Activated T-cell treated with anti-CD3 and anti-CD28 coated beads for 4 hours (primary cell): ENCODE data around the gene CSF3R.

Experiments used
- DNase-seq: peaks from one replicate; pipeline ENCODE4 v3.0.0-alpha.2; 2020

Gene CSF3R

DNA sequence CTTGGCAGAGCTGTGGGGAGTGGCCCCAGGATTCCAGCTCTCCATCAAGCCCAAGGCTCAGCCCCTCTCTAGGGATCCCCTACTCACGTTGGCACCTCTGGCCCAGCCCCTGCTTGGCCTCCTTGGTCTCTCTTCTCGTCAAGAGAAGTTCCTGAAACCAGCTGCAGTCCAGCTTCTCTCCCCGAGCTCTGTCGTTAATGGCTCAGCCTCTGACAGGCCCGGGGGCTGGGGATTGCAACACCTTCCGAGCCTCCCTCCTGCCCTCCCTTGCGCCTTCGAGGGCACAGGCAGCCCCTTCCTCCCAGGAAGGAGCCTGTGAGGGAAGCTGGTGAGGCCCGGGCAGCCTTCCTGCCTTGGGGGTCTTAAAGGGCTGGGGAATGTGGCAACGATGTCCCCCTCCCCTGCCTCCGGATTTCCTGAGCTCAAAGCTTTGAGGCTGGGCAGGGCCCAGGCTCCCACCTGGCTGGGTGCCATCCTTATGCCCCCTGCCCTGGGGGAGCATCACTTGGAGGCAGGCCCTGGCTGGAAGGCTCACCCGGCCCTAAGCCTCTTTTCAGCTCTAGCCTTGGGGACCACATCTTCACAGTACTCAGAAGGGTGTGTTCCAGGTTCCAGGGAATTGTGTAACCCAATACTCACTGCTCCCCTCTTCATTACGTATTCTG lies at the start of gene CSF3R:
CSF3R (minus strand) TSS at position 190 of the 665 bp plus-strand sequence. CDS start 3,417 bp downstream, outside the sequence.
- DNase-seq = no peak

DNA sequence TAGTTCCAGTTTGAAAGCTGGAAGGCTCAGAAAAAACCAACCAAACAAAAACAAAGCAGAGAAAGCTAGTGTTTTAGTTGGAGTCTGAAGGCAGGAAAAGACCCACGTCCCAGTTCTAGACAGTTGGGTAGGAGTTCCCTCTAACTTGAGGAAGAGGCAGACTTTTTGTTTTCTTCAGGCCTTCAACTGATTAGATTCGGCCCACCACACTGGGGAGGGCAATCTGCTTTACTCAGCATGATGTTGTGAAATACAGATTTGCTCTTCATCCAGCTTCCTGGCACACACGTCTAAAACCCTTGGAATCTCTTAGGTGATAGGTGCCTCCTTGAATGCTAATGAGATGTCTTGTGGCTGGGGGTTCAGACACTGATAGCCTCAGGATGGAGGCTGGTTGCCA lies 49.1 kb upstream of the CSF3R start:
- no peak for DNase-seq

DNA sequence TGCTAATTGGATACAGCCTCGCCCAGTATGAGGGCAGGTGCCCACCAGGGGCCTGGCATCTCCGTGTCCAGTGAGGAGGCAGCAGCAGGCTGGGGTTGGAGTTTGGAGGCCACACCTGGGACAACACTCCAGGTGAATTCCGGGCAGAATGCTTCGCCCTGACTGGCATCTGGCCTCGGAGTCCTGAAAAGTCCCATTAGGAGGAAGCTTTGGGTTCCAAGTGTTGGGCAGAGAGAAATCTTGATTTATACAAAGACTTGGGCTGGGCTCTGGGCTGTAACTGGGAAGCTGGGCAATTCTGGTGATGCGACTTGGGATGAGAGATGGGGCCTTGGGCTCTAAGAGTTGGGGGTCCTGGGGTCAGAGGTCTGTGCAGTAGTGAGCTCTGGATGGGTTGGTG lies 48.1 kb upstream of the CSF3R start:
- DNase-seq = no peak

DNA sequence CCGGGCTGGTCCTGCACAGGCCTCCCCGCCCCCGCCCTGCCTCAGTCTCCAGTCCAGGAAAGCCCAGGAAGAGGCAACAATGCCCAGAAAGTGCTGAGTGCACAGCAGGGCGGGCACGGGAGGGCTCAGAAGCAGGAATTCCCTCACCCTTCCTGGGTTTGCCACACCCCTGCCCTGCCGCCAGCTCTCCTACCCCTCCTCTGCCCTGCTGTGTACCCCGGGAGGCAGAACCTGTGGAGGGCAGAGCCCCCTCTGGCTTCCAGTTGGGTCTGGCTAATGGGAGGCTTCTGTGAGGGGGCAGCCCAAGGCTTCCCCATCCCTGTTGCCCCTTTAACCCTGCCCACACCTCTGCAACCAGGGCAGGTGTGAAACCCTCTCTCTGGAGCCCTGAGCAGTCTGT lies 47.5 kb upstream of the CSF3R start:
- DNase-seq = no peak

DNA sequence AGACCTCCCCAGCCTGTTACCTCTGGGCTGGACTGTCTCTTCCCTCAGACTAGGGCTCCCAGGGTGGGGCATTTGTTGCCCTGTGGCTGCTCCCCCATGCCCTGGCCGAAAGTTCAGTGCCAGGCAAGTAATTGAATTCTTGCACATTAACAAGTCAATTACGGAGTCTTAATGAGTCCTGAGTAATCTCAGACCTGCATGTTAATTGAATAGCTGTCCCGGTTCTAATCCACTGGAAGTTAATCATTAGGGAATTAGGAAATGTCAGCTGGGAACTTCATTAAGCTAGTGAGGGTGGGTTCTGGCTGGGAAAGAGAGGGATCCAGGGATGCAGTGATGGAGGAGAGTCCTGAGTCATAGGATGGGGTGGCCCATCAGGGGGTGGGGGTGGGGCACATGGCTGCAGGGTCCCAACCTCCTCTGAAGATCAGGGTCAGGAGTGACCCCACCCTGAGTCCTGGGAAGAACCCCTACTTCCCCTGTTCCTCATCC lies 47.1 kb upstream of the CSF3R start:
- no peak for DNase-seq

DNA sequence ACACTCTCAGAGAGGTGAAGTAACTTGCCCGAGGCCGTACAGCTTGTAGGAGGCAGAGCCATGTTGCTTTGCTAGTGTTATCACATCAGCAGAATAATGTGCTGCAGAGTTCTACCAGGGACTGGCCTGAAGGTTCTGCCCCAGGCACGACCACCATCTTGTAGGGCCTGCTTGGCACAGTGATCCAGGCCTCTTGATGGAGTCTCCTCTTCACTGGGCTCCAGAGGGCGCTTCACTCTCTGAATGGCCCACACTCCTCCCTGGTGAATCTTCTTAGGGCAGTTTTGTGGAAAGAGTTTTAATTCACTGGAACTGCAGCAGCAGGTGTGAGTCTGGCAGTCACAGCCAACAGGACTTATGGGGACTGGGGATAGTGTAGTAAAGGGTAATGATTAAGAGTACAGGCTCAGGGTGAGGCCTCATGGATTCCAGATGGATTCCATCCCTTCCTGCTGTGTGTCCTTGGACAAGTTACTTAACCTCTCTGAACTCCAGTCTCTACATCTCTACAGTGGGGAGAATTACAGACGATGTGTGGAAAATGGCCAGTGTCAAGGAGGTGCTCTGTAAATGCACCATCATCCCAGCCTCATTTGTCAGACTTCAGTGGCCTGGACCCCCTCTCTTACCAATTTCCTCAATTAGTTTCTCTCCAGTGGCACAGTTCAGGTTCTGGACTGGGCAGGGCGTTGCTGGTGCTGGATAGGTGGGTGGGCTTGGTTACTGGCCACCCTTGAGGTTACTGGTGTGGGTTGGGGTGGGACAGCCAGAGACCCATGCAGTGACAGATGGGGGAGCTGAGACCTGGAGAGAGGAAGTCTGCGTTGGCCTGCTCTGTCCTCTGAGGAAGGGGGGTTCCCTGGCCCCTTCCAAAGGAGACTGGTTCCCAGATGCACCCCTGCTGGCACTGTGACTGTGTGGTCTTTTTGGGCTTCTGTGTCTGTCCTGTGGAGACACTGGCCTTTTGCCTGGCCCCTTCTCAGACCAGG lies 45.9 kb upstream of the CSF3R start:
- DNase-seq = no peak

DNA sequence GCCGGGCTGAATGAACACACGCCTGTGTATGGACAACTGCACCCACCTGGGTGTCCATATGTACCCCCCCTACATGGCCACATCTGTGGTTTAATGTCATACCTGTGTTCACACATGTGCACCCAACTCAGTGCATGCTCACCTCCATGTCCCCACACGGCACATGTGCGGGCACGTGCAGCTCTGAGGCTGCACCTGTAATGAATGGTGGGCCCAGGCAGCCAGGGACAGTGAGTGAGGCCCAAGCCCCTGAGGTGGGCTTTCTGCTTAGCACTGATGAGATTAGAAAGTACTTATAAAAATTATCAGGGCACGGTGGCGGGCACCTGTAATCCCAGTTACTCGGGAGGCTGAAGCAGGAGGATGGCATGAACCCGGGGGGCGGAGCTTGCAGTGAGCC lies 42.5 kb upstream of the CSF3R start:
- no peak for DNase-seq

DNA sequence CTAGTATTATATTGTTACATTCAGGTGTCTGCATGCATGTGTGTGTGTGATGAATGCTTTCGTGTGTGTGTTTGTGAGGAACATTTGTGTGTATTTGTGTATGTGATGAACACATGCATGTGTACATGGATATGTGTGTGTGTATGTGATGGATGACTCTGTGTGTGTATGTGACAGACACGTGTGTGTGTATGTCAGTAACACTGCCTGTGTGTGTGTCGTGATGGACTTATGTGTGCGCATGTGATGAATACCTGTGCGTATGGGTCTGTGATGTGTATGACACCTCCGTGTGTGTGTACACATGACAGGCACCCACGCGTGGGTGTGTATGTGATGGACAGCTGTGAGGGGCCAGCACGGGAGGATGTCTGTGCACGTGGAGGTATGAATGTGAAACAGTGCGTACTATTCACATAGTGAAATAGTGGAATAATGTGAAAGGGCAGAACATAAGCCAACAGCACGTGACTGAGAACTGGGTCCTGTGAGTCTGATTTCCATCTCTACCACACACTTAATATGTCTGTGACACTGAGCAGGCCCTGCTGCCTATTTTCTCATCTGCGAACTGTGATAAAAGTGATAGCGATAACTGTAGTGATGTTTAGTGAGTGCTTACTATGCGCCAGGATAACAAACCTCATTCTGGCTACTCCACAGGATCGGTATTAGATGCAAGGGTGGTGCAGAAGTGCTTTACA lies 41.8 kb upstream of the CSF3R start:
- no peak for DNase-seq

DNA sequence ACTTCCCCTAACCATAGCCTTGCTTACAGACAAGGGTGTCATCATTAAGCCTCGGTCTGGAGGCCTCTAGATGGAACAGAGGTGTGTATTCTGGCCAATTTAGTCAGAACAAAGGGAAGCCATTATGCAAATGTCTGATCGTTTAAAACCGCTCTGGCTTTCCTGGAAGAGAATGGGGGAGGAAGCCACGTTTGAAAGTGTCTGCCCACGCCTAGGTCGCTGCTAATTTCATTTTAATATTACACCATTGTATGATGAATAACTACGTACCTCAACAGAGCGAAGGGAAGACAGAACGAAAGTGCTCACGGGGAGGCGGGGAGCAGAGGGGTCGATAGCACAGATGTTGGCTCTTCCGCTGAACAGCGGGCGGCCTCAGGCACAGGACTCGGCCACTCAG lies 41.1 kb upstream of the CSF3R start:
- DNase-seq = no peak

DNA sequence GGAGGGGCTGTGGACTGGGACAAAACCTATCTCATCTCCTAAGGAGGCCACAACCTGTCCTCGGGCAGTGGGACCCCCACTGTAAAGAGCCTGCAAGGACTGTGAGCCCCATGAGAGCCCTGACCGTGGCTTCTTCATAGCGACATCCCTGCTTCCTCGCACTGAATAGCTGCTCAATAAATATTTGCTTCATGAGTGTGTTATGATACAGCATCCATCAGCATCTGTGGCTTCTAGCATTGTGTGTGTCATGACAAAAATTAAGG lies 40.5 kb upstream of the CSF3R start:
- no peak for DNase-seq

DNA sequence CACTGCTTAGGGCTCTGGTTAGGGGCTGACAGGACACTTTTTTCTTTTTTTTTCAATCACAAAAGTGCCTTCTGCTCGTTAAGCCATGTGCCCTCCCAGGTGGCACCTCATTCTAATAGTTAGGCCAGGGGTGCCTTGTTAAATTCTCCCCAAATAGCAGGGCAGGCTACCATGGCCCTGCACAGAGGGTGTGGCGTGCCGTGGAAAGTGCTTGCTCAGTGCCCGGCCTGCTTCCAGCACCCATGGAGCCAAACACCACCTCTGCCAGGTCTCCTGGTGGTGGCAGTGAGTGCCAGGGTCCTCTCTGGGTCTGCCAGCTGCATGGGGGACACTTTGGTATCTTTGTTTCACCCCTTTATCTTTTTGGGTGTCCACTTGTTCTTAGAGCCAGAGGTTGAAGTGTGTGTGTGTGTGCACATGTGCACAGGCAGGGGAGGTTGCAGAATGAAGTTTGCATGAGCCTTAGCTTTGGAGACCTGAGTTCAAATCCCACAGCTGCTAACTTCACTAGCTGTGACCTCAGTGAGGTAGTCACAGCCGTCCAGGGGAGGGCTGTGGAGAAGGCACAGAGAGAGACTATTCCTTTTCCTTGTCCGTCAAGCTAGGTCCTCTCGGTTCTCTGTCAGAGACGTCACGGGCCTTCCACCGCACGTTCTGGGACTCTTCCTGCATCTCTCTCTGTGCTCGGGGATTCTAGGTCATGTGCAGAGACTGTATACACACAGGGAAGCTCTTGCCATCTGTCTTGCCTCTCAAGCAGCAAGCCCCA lies 39.9 kb upstream of the CSF3R start:
- DNase-seq = no peak

DNA sequence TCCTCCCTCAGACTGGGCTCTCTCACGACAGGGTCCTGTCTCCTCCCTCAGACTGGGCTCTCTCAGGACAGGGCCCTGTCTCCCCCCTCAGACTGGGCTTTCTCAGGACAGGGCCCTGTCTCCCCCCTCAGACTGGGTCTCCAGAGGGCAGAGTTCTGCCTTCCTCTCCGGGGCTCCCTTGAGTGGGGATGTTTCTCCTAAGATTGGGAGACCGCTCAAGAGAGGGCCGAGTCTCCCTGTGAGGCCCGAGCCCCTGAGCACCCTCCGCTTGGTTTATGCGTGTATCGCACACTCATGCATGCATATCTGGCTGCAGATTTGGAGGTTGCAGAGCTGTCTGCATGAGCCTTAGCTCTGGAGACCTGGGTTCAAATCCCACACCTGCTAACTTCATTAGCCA lies 39.3 kb upstream of the CSF3R start:
- no peak for DNase-seq

DNA sequence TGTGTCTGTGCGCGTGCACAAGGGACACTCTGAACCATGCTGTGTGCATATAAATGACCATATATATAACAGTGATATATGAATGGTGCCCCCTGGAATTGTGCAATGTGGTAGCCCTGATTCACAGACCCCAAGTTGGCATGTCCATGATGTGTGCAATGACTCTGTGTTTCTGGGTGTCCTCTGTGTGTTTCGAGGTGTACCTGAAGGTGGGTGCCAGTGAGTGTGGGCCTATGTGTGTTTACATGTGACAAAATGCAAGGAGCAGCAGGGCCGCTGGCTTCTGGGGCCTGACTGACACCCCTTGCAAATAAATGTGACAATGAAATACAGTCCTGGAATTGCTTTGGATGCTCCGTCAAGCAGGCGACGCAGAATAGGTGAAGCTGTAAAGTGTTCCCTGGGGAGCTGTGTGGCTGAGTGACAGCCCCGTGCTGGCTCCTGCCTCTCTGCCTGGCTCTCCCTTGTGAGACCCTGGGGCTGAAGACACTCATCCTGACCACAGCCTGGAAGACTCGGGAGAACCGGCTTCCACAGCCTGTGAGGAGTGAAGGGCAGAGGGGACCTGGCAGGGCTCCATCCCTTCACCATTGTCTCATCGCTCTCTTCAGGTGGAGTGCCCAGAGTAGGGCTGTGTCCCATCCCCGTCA lies 38.2 kb upstream of the CSF3R start:
- DNase-seq = no peak

DNA sequence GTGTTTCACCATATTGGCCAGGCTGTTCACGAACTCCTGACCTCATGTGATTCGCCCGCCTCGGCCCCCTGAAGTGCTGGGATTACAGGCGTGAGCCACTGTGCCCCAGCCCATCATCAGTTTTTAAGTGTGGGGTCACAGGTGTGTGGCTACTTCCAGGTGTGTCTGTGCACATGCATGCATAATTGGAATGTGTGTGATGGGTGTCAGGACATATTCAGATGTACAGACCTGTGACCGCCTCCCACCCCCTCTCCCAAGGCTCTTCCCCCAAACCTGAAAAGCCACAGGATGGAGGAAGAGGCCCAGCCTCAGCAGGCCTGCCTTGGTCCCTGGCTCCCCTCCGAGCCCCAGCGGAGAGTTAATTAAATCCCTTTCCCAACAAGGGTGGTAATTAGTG lies 37.3 kb upstream of the CSF3R start:
- DNase-seq = no peak

DNA sequence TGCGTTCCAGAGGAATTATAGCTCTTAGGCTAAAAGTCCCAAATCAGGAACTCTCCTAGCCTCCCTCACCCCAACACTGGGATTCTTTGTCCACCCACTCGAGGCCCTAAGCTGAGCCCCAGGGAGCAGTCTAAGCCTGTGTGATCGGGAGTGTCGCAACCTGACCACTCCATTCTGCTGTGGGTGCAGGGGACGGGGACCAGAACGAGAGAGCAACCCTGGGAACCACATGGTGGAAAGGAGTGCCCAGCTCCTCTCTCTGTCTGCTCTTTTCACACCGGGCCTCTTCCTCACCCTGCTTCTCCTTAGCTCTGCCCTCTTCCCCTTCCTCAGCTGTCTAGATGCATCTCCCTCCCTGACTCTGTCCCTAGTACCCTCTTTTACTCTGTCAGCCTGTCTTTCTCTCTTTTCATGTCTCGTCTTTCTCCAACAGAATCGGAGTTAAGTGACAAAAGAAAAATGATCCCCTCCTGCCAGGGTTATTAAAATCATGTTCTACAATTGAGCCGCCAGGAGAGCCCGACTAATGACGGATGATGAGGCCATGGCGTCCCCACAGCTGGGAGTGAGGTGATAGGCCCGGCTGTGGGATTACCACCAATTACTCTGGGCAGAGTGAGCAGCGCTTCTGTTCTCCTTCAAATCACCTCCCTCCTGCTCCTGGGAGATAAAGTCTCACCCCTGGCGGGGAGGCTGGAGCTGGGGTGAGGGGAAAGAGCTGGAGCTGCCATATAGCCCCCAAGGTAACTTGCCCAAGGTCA lies 34.5 kb upstream of the CSF3R start:
- no peak for DNase-seq

DNA sequence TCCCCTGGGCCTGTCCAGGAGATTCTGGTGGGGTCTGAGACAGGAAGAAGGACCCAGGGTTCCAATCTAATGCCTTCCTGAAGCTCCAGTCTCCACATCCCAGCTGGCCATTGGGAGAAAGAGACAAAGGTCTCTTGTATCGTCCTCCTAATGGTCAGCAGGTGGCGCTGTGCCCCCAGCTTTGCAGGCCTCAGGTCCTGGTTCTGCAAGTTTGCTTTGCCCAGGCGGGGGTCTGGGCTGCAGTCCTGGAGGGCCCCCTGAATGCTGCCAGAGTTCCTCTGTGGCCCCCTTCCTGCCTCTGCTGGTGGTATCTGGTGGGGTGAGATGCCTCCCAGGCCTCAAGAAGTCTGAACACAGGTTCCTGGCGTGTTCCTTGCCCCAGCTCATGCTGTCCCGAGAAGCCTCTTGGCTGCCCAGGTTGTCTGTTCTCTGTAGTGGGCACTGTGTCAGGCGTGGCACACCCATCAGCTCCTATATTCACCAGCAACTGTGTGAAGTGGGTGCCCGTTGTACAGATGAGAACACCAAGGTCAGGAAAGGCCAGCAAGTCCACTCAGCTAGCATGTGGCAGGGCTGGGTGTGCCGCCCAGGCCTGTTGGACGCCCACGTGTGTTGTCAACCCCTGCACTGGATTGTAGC lies 33.8 kb upstream of the CSF3R start:
- DNase-seq = peak; percentile 4

DNA sequence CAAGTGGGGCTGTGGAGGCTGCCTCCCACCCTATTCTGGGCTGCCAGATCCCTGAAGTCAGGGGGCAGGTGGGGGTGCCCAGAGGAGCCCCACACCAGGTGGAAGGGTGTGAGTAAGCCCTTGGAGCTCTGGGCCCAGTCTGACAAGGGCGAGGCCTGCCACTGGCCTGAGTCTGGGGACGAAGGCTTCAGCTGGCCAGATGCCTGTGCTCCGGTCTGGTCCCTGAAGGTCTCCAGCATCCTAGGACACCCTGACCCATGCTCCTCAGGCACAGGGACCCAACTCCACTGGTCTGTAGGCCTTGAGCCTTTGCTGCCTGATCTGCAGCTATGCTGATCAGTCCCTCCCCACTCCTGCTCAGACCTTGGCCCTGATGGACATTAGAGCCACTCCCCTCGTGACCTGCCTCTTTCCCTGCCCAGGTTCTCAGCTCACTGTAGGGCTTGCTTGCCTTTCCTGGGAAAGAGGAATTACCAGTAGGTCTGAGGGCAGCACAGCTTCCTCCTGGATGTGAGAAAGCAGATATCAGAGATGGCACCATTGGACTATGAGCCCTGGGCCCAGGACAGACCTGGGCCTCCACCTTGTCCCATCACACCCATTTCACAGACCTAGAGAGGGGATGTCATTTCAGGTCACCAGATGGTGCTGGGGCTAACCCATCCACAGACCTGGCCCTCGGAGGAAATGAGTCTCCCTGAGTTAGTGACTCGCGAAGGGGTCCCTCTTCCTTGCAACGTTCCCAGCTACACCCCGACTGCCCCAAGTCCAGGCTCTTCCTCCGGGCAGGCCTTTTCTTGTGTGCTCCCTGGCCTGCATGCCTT lies 32.8 kb upstream of the CSF3R start:
- DNase-seq = no peak

DNA sequence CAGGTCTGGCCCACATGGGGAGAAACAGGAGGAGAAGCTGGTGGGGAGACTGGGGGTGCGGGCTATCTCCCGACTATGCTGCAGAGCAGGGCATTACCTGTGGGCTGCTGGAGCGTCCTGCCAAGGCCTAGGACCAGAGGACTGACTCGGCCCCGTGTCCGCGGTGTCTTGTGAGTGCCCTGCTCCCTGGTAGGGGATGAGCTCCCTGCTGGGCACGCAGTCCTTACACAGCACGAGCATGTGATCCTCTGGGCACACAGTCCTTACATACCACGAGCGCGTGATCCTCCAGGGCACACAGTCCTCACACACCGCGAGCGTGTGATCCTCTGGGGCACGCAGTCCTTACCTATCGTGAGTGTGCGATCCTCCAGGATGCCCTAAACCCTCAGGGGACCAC lies 31.8 kb upstream of the CSF3R start:
- DNase-seq = no peak

DNA sequence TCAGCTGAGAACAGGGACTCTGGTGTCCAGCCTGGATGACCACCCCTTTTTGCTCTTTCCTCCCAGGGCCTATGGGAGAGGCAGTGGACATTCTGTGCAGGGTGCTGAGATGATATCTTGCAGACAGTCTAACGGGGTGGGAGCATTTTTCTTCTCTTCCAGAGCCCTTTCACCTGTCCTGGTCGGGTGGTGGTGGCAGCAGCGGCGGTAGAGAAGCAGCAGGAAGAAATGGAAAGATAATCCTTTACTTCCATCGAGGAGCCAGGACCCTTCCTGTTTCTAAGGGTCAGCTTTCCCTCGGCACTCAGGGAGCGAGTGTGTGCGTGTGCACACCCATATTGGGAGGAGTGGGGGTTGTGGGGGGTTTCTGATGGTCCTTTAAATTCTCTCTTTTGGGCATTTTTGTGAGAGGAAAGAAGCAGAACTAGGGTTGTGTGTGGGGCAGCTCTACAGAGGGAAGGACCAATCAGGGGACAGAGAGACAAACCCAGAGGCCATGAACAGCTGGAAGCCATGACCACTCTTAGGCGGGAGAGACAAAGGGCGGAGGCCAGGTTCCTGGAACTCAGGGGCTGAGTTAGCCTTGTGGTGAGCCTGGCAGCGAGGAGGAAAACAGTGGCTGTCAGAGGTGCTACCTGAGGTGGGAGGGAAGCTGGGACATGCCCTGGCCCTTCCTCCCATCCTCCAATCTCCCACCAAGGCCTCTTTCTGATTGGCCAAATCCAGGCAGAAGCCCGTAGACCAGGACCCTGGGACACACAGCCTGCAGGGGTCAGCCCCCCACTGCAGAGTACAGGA lies 31.2 kb upstream of the CSF3R start:
- DNase-seq = no peak
